ENCODE measurements around the gene TBCC.
"Not testable (repeated sequence)": the region's sequence is repeated elsewhere in the genome, so short reads cannot be mapped to it uniquely, and the experiment has no call there.

The TBCC gene

GRCh38 chr6:42745640-42746462 lies at the start of gene TBCC:
Gene TBCC (minus strand): TSS chr6:42746103. CDS start chr6:42746073, 30 bp downstream.
- peak; percentile 98 for DNase-seq

DNA sequence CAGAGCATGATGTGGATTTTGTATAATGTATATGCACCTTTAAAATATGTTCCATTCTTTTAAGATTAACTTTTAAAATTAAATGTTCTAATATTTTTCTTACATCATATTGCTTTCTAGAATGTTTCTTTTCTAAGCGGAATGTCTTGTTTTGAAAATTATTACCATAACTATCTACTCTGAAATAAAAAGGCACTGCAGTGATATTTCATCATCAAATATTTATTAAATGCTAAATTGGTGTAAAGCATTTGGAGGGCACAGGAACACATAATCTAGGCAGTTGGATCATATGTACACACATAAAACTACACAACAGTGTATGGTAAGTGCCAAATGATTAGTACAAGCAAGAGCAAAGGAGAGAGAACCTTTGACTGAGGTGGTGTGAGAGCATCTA lies 49.7 kb upstream of the TBCC start:
- DNase-seq: no peak

DNA sequence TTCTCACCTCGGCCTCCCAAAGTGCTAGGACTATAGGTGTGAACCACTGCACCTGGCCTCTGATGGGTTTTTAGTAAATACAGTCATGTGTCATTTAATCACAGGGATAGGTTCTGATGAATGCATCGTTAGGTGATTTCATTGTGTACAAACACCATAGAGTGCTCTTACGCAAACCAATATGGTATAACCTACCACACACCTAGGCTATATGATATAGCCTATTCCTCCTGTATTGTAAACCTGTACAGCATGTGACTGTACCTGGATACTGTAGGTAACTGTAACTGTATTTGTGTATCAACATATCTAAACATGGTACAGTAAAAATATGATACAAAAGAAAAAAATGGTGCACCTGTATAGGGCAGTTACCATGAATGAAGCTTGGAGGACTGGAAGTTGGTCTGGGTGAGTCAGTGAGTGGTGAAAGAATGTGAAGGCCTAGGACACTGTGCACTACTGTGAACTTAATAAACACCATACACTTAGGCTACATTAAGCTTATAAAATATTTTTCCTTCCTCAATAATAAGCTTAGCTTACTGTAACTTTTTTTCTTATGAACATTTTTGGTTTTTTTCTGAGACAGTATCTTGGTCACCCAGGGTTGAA lies 45.9 kb upstream of the TBCC start:
- no peak for DNase-seq

DNA sequence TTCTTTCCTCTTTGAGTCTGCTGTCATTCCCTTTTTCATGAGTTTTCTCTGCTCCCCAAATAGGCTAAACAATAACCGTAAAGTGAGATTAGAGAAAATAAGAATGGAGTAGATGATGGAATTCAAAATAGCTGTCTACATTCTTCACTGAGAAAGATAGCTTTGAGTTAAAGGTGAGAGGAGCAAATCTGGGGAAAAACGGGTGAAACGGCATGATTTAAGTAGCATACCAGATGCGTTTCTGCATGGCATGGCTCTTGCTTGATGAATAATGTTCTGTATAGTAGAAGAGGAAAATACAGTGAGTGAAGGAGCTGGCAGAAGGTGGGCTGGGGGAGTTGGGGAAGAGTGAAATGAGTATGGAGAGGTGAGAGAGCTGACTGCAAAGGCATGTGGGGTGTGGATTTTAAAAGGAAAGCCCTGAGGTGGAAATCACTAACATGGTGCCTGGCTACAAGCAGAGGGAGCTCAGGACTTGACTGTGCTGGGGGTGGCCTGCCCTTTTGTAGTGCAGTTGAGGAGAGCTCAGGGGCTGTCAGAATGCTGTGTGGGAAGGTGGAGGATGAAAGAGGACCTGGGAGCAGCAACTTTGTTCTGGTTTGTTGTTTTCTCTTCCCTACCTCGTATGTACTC lies 44.8 kb upstream of the TBCC start:
- DNase-seq: no peak

GRCh38 chr6:42788671-42789070 lies 42.8 kb upstream of the TBCC start:
- no peak for DNase-seq

DNA sequence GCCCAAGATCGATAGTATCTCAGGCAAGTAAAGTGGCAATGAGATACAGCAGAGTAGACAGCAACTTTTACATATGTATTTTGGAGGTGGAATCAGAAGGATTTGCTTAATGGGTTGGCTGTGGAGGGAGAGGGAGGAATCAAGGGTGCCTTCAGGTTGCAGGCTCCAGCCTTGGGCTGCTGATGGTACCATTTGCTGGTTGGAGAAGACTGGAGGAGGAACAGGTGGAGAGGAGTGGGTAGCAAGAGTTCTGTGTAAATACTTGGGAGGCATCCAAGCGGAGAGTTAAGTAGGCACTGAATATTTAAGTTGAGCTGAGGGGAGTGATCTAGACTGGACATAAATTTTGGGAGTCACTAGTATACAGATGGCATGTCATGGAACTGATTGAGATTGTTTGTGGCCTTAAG lies 41.2 kb upstream of the TBCC start:
- no peak for DNase-seq

- no peak for DNase-seq
Observed at GRCh38 chr6:42786525-42786985, 40.7 kb upstream of the TBCC start.

- no peak for DNase-seq
Observed at GRCh38 chr6:42784717-42785498, 39.0 kb upstream of the TBCC start.

DNA sequence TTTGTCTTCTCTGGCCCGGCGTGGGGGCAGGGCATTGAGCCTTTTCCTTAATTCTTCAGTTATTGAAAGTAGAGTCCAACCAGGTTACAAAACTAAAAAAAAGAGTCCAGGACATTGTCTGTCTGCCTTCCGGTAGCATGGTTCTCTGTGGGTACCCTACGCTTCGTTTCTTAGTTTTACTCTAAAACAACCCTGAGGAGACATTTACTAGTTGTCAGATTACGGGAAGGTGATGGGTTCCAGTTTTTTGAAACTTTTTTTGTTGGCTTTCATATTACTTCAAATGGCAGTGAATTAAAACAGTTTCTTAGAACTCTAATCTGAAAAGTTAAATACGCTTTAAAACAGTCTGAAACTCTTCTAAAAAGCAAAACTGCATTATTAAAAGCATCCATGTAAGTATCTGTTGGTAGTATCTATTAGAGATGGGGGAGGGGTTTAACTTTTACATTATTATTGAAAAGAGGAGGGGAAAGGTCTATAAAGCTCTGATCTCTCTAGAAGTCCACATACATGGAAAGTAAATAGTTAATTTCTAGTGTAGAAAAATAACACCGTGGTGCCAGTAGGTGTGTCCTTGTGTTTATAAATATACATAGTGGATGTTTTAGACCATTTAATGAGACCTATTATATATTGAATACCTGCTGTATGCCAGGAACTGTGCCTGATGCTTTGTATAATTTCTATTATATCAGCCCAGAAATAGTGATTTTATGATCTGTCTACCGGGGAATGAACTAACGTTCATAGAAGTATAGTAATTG lies 38.2 kb upstream of the TBCC start:
- no peak for DNase-seq

DNA sequence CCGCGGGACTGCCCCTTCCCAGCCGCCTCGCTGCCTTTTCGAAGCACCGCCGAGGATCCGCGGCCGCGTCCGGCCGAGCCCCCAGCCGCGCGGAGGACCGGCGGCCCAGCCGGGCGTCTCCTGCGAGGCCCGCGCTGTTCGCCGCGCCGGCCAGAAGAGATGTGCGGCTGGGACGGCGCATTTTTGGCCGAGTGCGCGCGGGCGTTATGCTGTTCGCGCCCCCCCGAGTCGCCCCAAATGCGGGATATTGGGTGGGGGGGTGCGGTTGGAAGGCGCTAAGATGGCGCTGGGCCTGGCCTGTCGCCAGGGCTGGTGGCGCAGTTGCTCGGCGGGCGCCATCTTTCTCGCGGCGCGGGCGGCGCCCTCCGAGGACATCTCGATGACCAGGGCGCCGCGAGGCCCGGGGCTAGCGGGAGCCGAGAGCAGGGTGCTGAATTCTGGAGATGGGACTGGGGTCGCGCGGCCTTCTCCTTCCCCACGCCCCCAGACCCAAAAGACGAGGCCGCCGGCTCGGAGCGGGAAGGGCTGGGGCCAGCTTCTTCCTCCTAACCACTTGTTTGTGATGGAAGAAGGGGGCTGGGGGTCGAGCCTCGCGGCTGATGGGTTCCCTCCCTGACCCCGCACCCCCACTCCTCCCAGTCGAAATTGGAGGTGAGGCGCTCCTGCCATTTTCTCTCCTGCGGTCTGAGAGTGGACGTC lies 37.4 kb upstream of the TBCC start:
- DNase-seq: peak; percentile 93

GRCh38 chr6:42782689-42783176 lies 36.8 kb upstream of the TBCC start:
- DNase-seq: peak; percentile 92

- peak; percentile 85 for DNase-seq
Observed at GRCh38 chr6:42781796-42782688, 36.1 kb upstream of the TBCC start, which contains the start of gene BICRAL. Gene BICRAL (plus strand): TSS chr6:42782052. CDS start chr6:42822023, 39,971 bp downstream.

DNA sequence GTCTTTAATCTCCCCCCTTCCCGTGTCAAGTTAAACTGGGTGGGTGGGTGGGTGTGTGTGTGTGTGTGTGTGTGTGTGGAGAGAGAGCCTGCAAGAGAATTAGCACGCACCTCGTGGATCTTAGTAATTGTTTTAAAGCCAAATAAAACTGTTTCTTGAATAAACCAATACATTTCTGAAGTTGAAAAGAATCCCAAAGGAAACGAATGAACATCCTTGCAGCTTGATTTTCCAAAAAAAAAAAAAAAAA lies 35.6 kb upstream of the TBCC start:
- peak; percentile 55 for DNase-seq

DNA sequence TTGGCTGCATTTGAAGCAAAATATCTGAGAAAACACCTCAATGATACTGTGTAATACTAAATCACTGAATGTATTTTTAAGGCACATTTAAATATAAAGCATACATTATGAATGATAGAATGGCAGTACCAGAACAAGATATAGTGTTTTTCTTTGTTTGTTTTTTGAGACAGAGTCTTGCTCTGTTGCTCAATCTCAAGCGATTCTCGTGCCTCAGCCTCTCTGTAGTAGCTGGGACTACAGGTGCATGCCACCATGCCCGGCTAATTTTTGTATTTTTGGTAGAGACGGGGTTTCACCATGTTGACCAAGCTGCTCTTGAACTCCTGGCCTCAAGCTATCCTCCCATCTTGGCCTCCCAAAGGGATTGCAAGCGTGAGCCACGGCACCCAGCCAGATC lies 33.6 kb upstream of the TBCC start:
- DNase-seq: no peak

GRCh38 chr6:42778122-42778521 lies 32.2 kb upstream of the TBCC start:
- no peak for DNase-seq

DNA sequence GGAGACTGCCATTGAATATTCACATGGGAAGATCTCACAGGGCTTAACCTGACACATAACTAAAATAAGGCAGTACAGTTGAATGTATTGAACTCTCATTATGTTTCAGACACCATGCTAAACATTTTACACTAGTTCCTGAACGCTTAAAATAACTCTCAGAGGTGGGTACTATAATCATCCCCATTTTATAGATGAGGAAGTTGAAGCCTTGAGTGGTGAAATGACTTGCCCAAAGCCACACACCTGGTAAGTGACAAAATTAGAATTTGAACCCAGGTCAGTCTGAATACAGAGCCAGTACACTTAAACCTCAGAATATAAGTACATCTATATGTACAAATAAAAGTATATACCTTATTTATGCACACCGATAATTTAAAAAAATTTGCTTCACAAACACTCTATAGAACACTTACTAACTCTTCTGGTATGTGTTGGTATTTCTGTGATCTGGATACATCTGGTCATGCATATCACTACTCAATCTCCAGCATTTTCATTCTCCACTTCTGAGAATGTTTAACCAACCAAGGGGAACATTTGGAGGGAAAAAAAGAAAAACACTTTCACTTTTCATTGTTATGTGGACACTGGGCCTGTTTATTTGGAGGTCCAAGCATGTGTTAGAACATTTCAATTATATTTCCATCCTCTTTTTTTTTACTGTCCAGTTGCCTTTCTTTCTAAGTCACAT lies 31.4 kb upstream of the TBCC start:
- no peak for DNase-seq

- DNase-seq: not testable (repeated sequence)
Observed at GRCh38 chr6:42774821-42775487, 29.1 kb upstream of the TBCC start.

GRCh38 chr6:42774201-42774600 lies 28.3 kb upstream of the TBCC start:
- no peak for DNase-seq

DNA sequence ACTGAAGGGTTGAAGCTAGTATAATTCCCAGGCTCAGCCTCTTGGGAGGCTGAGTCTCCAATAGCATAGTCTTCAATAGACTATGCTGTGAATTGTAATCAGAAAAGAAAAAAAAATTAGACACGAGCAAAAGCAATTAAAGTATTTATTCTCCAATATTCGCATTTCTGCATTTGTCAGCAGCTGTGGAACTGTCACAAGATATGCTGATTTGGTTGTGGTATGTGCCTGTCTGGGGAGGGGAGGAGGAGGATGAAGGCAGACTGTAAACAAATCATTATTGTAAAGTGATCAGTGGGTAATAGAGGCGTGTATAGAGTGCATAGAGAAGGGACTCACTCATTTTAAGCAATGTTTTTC lies 25.8 kb upstream of the TBCC start:
- no peak for DNase-seq

All from right forelimb (tissue), 1 donor.